Panc1 (cell line): Measurements from ENCODE around the gene PLCB1. TPM values are rescaled to one million over a fixed set of nuclear protein-coding genes. Genes with fewer than 3 reads are reported as not detected.

Source experiments
- ATAC-seq: fragments of 200-7000 bp; cut with Tn5 transposase; 2 replicates; pipeline ENCODE4 v1.9.1; 2020; ENCODE audit warnings: mild to moderate bottlenecking, moderate library complexity
- BruUV-seq: library from RNA; stranded (reverse); fragments of 400-500 nt; replicated peaks from 2 replicates; lab custom pipeline; 2021; lab: Mats Ljungman, UMichigan
- CTCF ChIA-PET: fragments of 300-600 bp; sonication (Branson Sonifier 250); formaldehyde crosslinking; loops from one replicate; lab custom pipeline; 2022; ENCODE audit warnings: antibody characterized with exemption; lab: Charles Lee
- POLR2A ChIA-PET: fragments of 300-600 bp; sonication (Branson Sonifier 250); formaldehyde crosslinking; loops from one replicate; lab custom pipeline; 2022; ENCODE audit warnings: antibody characterized with exemption; lab: Charles Lee
- DNase-seq: peaks from one replicate; pipeline ENCODE4 v3.0.0-alpha.2; 2010; ENCODE audit warnings: low read depth, low spot score
- H3K27ac ChIP-seq: 2 replicates; pipeline ENCODE4 v1.5.1; 2011; ENCODE audit warnings: mild to moderate bottlenecking, low read length, inconsistent platforms
- H3K27me3 ChIP-seq: fragments of 200-500 bp; sonication (Bioruptor generic); 2 replicates; pipeline ENCODE4 v1.6.0; 2014; ENCODE audit warnings: low read length, inconsistent platforms; ENCODE audit not compliant: control insufficient read depth, insufficient read depth
- H3K36me3 ChIP-seq: fragments of 200-500 bp; sonication (Bioruptor generic); 2 replicates; pipeline ENCODE4 v1.5.1; 2014; ENCODE audit warnings: inconsistent platforms, mild to moderate bottlenecking, low read length, moderate library complexity; ENCODE audit not compliant: control insufficient read depth, insufficient read depth
- H3K4me1 ChIP-seq: 2 replicates; pipeline ENCODE4 v1.5.1; 2011; ENCODE audit warnings: inconsistent platforms, mild to moderate bottlenecking, low read length, moderate library complexity; ENCODE audit not compliant: control insufficient read depth, insufficient read depth
- H3K4me3 ChIP-seq, 2 experiments: 2 replicates each; pipeline ENCODE4 v1.5.1; 2011 to 2012; ENCODE audit warnings: low read depth in 2 of 2, low read length in 2 of 2, mild to moderate bottlenecking in 2 of 2, inconsistent platforms in 1 of 2, moderate library complexity in 1 of 2
- H3K9me3 ChIP-seq: fragments of 200-500 bp; sonication (Bioruptor generic); 2 replicates; pipeline ENCODE4 v1.5.1; 2014; ENCODE audit warnings: low read depth, mild to moderate bottlenecking, inconsistent platforms, low read length, moderate library complexity; ENCODE audit not compliant: control insufficient read depth, insufficient read depth
- POLR2AphosphoS5 ChIP-seq: IDR thresholded peaks from 2 replicates; pipeline ENCODE4 v1.6.1; 2012; ENCODE audit warnings: mild to moderate bottlenecking, low read depth, low read length, moderate library complexity
- SIN3A ChIP-seq: IDR thresholded peaks from 2 replicates; pipeline ENCODE4 v1.6.1; 2012; ENCODE audit warnings: low read depth, mild to moderate bottlenecking, low read length, moderate library complexity, borderline replicate concordance; ENCODE audit not compliant: insufficient read depth
- TCF7L2 ChIP-seq: IDR thresholded peaks from 2 replicates; pipeline ENCODE4 v1.6.1; 2011; ENCODE audit warnings: mild to moderate bottlenecking, low read depth, low read length, inconsistent platforms
- in situ Hi-C: cut with HindIII; loops from 2 replicates; pipeline ENCODE4 v1.10.0; 2016; ENCODE audit warnings: low sequenced_read_pairs, low pct_unique_long_range_greater_than_20kb
- intact Hi-C: fragments of 100-400 bp; cut with micrococcal nuclease; formaldehyde crosslinking; loops from one replicate; pipeline ENCODE4 v1.10.0; 2022; ENCODE audit not compliant: unreplicated experiment
- total RNA-seq: library from RNA; stranded (reverse); gene quantifications from one replicate; pipeline ENCODE4 v1.2.1, GENCODE V29; 2021; ENCODE audit not compliant: unreplicated experiment
- TF ChIP-seq, protein P1 (sequence below), 2 experiments: IDR thresholded peaks; 2 replicates each; pipeline ENCODE4 v1.6.1; 2011 to 2012; ENCODE audit warnings: low read depth in 2 of 2, control low read depth in 1 of 2, low read length in 1 of 2, mild to moderate bottlenecking in 1 of 2, moderate library complexity in 1 of 2; ENCODE audit not compliant: insufficient read depth in 1 of 2
- TF ChIP-seq, protein P2 (sequence below): fragments of 450-650 bp; IDR thresholded peaks from 2 replicates; pipeline ENCODE4 v1.5.1; 2017; ENCODE audit warnings: mild to moderate bottlenecking

The PLCB1 gene
- total RNA-seq, 1 experiment from 2014 or later = 0.59 TPM

DNA sequence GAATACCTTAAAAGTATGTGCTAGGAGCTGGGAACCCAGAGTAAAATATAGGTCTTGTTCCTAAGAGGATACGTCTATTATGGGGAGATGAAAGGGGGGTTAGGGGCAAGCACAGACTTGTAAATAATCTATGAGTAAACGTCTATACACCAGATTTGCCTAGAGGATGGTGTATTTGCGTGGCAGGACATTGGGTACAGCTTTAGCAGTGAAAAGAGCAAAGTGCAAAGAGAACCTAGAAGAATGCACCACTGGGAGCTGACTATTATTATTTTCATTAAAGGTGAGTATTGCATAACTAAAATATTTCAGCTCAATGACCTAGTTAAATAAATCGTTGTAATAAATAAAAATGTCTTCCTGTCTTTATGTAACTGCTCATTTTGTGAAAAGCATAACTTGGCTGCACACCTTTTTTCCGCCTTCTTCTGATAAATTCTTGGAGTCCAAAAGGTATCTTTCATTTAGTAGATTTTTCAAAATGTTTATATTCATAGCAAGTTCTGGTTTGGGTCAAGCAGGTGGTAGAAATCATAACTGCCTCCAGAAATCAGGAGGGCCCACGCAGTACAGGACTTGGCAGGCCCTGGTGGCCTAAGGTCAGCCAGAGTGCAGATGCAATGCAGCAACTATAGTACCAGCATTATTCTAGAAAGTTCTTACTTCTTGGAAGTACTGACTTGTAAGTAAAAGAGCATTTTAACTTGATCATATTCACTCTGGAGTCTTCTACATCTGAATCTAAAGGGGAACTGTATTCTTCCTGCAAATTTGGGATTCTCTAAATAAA, 357.2 kb downstream of the PLCB1 start:
- ATAC-seq (no peak), DNase-seq (no peak)
- no peaks in the 10 kb centered on the region for H3K36me3 ChIP-seq
- ChIA-PET CTCF (no interaction called here), POLR2A (no interaction called here)
- no peak overlapping the region for H3K27ac ChIP-seq
- H3K9me3 ChIP-seq = no peaks in the 10 kb centered on the region
- in situ Hi-C loops (no loop called here), intact Hi-C loops (no loop called here)
- H3K4me1 ChIP-seq = no peaks in the 10 kb centered on the region
- no peak for TF ChIP-seq POLR2AphosphoS5
- TF ChIP-seq SIN3A = no peak
- H3K27me3 ChIP-seq = no peaks in the 10 kb centered on the region
- H3K4me3 ChIP-seq = no peak overlapping the region
- no TSS peak for BruUV-seq

DNA sequence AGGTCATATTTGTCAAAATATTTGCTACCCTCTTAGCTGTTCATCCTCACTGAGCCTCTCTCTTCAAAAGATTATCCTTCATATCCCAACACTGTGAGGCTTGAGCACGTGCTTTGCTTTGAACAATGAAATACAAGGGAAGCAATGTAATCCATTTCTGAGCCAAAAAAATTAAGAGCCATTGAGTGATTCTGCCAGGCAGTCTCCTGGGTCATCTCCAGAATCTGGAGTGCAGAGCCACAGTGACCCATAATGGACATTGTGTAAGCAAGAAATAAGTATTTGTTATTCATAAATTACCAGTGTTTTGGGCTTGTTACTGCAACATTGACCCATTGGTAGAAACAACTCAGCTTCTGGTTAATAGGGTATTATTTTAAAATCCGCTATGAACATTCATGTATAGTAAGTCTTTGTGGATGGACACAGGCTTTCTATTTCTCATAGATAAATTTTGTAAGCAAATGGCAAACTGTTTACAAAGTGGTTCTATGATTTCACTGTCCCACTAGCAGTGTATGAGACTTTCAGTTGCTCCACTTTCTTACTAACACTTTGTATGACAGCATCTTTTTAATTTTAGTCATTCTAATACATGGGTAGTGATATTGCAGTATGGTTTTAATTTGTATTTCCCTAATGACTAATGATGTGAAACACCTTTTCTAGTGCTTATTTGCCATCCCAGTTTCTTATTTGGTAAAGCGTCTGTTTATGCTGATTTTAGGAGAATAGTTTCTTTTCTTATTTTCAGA, 358.2 kb downstream of the PLCB1 start:
- ChIA-PET POLR2A (no interaction called here), CTCF (no interaction called here)
- intact Hi-C loops (no loop called here), in situ Hi-C loops (no loop called here)
- Histone ChIP-seq H3K4me1 (no peaks in the 10 kb centered on the region), H3K9me3 (no peaks in the 10 kb centered on the region), H3K27ac (no peak overlapping the region), H3K4me3 (no peak overlapping the region), H3K36me3 (no peaks in the 10 kb centered on the region), H3K27me3 (no peaks in the 10 kb centered on the region)
- no TSS peak for BruUV-seq
- ATAC-seq (no peak), DNase-seq (no peak)
- TF ChIP-seq POLR2AphosphoS5 (no peak), TCF7L2 (no peak), SIN3A (no peak)
- TF ChIP-seq, protein P1, sequence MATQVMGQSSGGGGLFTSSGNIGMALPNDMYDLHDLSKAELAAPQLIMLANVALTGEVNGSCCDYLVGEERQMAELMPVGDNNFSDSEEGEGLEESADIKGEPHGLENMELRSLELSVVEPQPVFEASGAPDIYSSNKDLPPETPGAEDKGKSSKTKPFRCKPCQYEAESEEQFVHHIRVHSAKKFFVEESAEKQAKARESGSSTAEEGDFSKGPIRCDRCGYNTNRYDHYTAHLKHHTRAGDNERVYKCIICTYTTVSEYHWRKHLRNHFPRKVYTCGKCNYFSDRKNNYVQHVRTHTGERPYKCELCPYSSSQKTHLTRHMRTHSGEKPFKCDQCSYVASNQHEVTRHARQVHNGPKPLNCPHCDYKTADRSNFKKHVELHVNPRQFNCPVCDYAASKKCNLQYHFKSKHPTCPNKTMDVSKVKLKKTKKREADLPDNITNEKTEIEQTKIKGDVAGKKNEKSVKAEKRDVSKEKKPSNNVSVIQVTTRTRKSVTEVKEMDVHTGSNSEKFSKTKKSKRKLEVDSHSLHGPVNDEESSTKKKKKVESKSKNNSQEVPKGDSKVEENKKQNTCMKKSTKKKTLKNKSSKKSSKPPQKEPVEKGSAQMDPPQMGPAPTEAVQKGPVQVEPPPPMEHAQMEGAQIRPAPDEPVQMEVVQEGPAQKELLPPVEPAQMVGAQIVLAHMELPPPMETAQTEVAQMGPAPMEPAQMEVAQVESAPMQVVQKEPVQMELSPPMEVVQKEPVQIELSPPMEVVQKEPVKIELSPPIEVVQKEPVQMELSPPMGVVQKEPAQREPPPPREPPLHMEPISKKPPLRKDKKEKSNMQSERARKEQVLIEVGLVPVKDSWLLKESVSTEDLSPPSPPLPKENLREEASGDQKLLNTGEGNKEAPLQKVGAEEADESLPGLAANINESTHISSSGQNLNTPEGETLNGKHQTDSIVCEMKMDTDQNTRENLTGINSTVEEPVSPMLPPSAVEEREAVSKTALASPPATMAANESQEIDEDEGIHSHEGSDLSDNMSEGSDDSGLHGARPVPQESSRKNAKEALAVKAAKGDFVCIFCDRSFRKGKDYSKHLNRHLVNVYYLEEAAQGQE (IDR thresholded peaks at IDR 0.05; ENCODE audit: insufficient read depth in 1 of 2, low read depth in 2 of 2, low read length in 1 of 2) = no peak
- TF ChIP-seq, protein P2, sequence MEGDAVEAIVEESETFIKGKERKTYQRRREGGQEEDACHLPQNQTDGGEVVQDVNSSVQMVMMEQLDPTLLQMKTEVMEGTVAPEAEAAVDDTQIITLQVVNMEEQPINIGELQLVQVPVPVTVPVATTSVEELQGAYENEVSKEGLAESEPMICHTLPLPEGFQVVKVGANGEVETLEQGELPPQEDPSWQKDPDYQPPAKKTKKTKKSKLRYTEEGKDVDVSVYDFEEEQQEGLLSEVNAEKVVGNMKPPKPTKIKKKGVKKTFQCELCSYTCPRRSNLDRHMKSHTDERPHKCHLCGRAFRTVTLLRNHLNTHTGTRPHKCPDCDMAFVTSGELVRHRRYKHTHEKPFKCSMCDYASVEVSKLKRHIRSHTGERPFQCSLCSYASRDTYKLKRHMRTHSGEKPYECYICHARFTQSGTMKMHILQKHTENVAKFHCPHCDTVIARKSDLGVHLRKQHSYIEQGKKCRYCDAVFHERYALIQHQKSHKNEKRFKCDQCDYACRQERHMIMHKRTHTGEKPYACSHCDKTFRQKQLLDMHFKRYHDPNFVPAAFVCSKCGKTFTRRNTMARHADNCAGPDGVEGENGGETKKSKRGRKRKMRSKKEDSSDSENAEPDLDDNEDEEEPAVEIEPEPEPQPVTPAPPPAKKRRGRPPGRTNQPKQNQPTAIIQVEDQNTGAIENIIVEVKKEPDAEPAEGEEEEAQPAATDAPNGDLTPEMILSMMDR = no peak
